ENCODE data around the gene NCOA1. TPM values are rescaled to one million over a fixed set of nuclear protein-coding genes. Genes with fewer than 3 reads are reported as not detected.

Gene NCOA1
- total and polyA plus RNA-seq, 7 experiments from 2014 or later, result 13.2 to 72.8 (median 43.0) TPM

GRCh38 chr2:24774373-24774772 is 283.3 kb downstream of the NCOA1 start:
- CTCF ChIA-PET, result interaction anchor here (1.1 to 1.2 kb wide), 2 partner anchors 53 to 691 kb away, joined by 3 read pairs; no protein-coding TSS in a partner anchor

GRCh38 chr2:24779116-24779515 is 288.1 kb downstream of the NCOA1 start:
- POLR2A ChIA-PET, result interaction anchor here (1.7 kb wide), 1 partner anchor 14 kb away, joined by 7 read pairs; the partner anchor contains the start of genes CENPO and PTRHD1
- no peak for DNase-seq

More at GRCh38 chr2:24774373-24774772, 283.3 kb downstream of the NCOA1 start:
- Histone ChIP-seq H3K27me3 (ENCODE audit: control insufficient read depth in 2 of 2, insufficient read depth in 2 of 2, low read length in 2 of 2) (no peaks in the 10 kb centered on the region), H3K27ac (ENCODE audit: low read depth, low read length) (no peak overlapping the region), H3K4me3 (ENCODE audit: low read length) (no peak overlapping the region), H3K4me1 (ENCODE audit: control insufficient read depth in 2 of 2, insufficient read depth in 2 of 2, low read length in 2 of 2) (no peaks in the 10 kb centered on the region), H3K9me3 (ENCODE audit: control insufficient read depth in 2 of 3, low read length in 3 of 3) (no peaks in the 10 kb centered on the region), H3K36me3 (ENCODE audit: control insufficient read depth in 2 of 3, insufficient read depth in 3 of 3, low read length in 3 of 3) (peaks cover 0 to 8% (median 0%) of the 10 kb centered on the region in 3 experiments)
- POLR2A ChIA-PET, result no interaction called here
- no peak overlapping the region for H3K4me3 Mint-ChIP-seq
- ATAC-seq (no peak), DNase-seq (no peak)
- H3K27me3 Mint-ChIP-seq, result peaks cover 0 to 6% (median 0%) of the 10 kb centered on the region in 5 donors
- intact Hi-C loops (cut with micrococcal nuclease), result no loop called here
- H3K36me3 Mint-ChIP-seq, result peaks cover 0 to 11% (median 7%) of the 10 kb centered on the region in 5 donors
- no peak overlapping the region for H3K27ac Mint-ChIP-seq
- H3K9me3 Mint-ChIP-seq, result no peaks in the 10 kb centered on the region
- H3K4me1 Mint-ChIP-seq, result peaks cover 0 to 3% (median 0%) of the 10 kb centered on the region in 7 donors

GRCh38 chr2:24783641-24784040 is 292.6 kb downstream of the NCOA1 start:
- Mint-ChIP-seq H3K27ac (no peak overlapping the region), H3K4me1 (peaks cover 0 to 11% (median 0%) of the 10 kb centered on the region in 7 donors), H3K36me3 (peaks cover 0 to 7% (median 6%) of the 10 kb centered on the region in 5 donors), H3K9me3 (peaks cover 0 to 4% (median 0%) of the 10 kb centered on the region in 11 donors), H3K4me3 (no peak overlapping the region), H3K27me3 (peaks cover 3 to 12% (median 9%) of the 10 kb centered on the region in 5 donors)
- H3K4me1 ChIP-seq (ENCODE audit: control insufficient read depth in 2 of 2, insufficient read depth in 2 of 2, low read length in 2 of 2), result no peaks in the 10 kb centered on the region
- no peaks in the 10 kb centered on the region for H3K36me3 ChIP-seq (ENCODE audit: control insufficient read depth in 2 of 3, insufficient read depth in 3 of 3, low read length in 3 of 3)
- no peak for DNase-seq
- POLR2A ChIA-PET, result interaction anchor here (1.3 kb wide), 1 partner anchor 9 kb away, joined by 6 read pairs; the partner anchor contains the start of genes CENPO and PTRHD1
- no peak for ATAC-seq
- CTCF ChIA-PET, result interaction anchor here (0.6 kb wide), 1 partner anchor 191 kb away, joined by 3 read pairs; no protein-coding TSS in a partner anchor
- H3K9me3 ChIP-seq (ENCODE audit: control insufficient read depth in 2 of 3, low read length in 3 of 3), result no peaks in the 10 kb centered on the region
- no peak overlapping the region for H3K4me3 ChIP-seq (ENCODE audit: low read length)
- intact Hi-C loops (cut with micrococcal nuclease), result no loop called here
- no peaks in the 10 kb centered on the region for H3K27me3 ChIP-seq (ENCODE audit: control insufficient read depth in 2 of 2, insufficient read depth in 2 of 2, low read length in 2 of 2)
- H3K27ac ChIP-seq (ENCODE audit: low read depth, low read length), result no peak overlapping the region

More at GRCh38 chr2:24779116-24779515, 288.1 kb downstream of the NCOA1 start:
- intact Hi-C loops (cut with micrococcal nuclease), result no loop called here
- Mint-ChIP-seq H3K36me3 (peaks cover 0 to 7% (median 0%) of the 10 kb centered on the region in 5 donors), H3K4me1 (no peaks in the 10 kb centered on the region), H3K27me3 (peaks cover 6 to 13% (median 11%) of the 10 kb centered on the region in 5 donors), H3K4me3 (no peak overlapping the region), H3K27ac (no peak overlapping the region), H3K9me3 (peaks cover 0 to 4% (median 0%) of the 10 kb centered on the region in 11 donors)
- Histone ChIP-seq H3K27me3 (ENCODE audit: control insufficient read depth in 2 of 2, insufficient read depth in 2 of 2, low read length in 2 of 2) (no peaks in the 10 kb centered on the region), H3K4me1 (ENCODE audit: control insufficient read depth in 2 of 2, insufficient read depth in 2 of 2, low read length in 2 of 2) (no peaks in the 10 kb centered on the region), H3K9me3 (ENCODE audit: control insufficient read depth in 2 of 3, low read length in 3 of 3) (no peaks in the 10 kb centered on the region), H3K27ac (ENCODE audit: low read depth, low read length) (no peak overlapping the region), H3K4me3 (ENCODE audit: low read length) (no peak overlapping the region), H3K36me3 (ENCODE audit: control insufficient read depth in 2 of 3, insufficient read depth in 3 of 3, low read length in 3 of 3) (no peaks in the 10 kb centered on the region)
- CTCF ChIA-PET, result no interaction called here
- no peak for ATAC-seq

GRCh38 chr2:24785671-24786321 is 294.7 kb downstream of the NCOA1 start:
- intact Hi-C loops (cut with micrococcal nuclease), result no loop called here
- ATAC-seq, result peak; percentile 73
- POLR2A ChIA-PET, result no interaction called here

GRCh38 chr2:24787532-24787931 is 296.5 kb downstream of the NCOA1 start:
- peaks cover 0 to 7% (median 4%) of the 10 kb centered on the region in 5 donors for H3K27me3 Mint-ChIP-seq
- no peak overlapping the region for H3K27ac Mint-ChIP-seq
- Histone ChIP-seq H3K9me3 (ENCODE audit: control insufficient read depth in 2 of 3, low read length in 3 of 3) (no peaks in the 10 kb centered on the region), H3K36me3 (ENCODE audit: control insufficient read depth in 2 of 3, insufficient read depth in 3 of 3, low read length in 3 of 3) (no peaks in the 10 kb centered on the region), H3K27me3 (ENCODE audit: control insufficient read depth in 2 of 2, insufficient read depth in 2 of 2, low read length in 2 of 2) (no peaks in the 10 kb centered on the region), H3K4me1 (ENCODE audit: control insufficient read depth in 2 of 2, insufficient read depth in 2 of 2, low read length in 2 of 2) (peaks cover 0 to 3% of the 10 kb centered on the region in 2 donors), H3K4me3 (ENCODE audit: low read length) (no peak overlapping the region), H3K27ac (ENCODE audit: low read depth, low read length) (no peak overlapping the region)
- DNase-seq (no peak), ATAC-seq (no peak)
- H3K9me3 Mint-ChIP-seq, result peaks cover 0 to 3% (median 0%) of the 10 kb centered on the region in 11 donors
- H3K4me3 Mint-ChIP-seq, result no peak overlapping the region
- intact Hi-C loops (cut with micrococcal nuclease), result no loop called here
- ChIA-PET POLR2A (no interaction called here), CTCF (no interaction called here)
- H3K36me3 Mint-ChIP-seq, result peaks cover 0 to 18% (median 5%) of the 10 kb centered on the region in 5 donors
- peaks cover 4 to 13% (median 4%) of the 10 kb centered on the region in 7 donors for H3K4me1 Mint-ChIP-seq

More at GRCh38 chr2:24785671-24786321, 294.7 kb downstream of the NCOA1 start:
- Histone ChIP-seq H3K27me3 (ENCODE audit: control insufficient read depth in 2 of 2, insufficient read depth in 2 of 2, low read length in 2 of 2) (no peaks in the 10 kb centered on the region), H3K36me3 (ENCODE audit: control insufficient read depth in 2 of 3, insufficient read depth in 3 of 3, low read length in 3 of 3) (no peaks in the 10 kb centered on the region), H3K9me3 (ENCODE audit: control insufficient read depth in 2 of 3, low read length in 3 of 3) (no peaks in the 10 kb centered on the region), H3K4me3 (ENCODE audit: low read length) (no peak overlapping the region), H3K4me1 (ENCODE audit: control insufficient read depth in 2 of 2, insufficient read depth in 2 of 2, low read length in 2 of 2) (no peaks in the 10 kb centered on the region), H3K27ac (ENCODE audit: low read depth, low read length) (no peak overlapping the region)
- Mint-ChIP-seq H3K4me3 (no peak overlapping the region), H3K36me3 (peaks cover 0 to 18% (median 5%) of the 10 kb centered on the region in 5 donors), H3K9me3 (peaks cover 0 to 3% (median 0%) of the 10 kb centered on the region in 11 donors), H3K27ac (no peak overlapping the region), H3K4me1 (peaks cover 0 to 11% (median 0%) of the 10 kb centered on the region in 7 donors), H3K27me3 (peaks cover 3 to 9% (median 7%) of the 10 kb centered on the region in 5 donors)
- CTCF ChIA-PET, result no interaction called here
- DNase-seq, result no peak

- Histone ChIP-seq H3K9me3 (ENCODE audit: control insufficient read depth in 2 of 3, low read length in 3 of 3) (no peaks in the 10 kb centered on the region), H3K4me1 (ENCODE audit: control insufficient read depth in 2 of 2, insufficient read depth in 2 of 2, low read length in 2 of 2) (peaks cover 2 to 6% of the 10 kb centered on the region in 2 donors), H3K27ac (ENCODE audit: low read depth, low read length) (no peak overlapping the region), H3K36me3 (ENCODE audit: control insufficient read depth in 2 of 3, insufficient read depth in 3 of 3, low read length in 3 of 3) (peaks cover 0 to 5% (median 0%) of the 10 kb centered on the region in 3 experiments), H3K27me3 (ENCODE audit: control insufficient read depth in 2 of 2, insufficient read depth in 2 of 2, low read length in 2 of 2) (no peaks in the 10 kb centered on the region), H3K4me3 (ENCODE audit: low read length) (no peak overlapping the region)
- H3K27me3 Mint-ChIP-seq, result peaks cover 0 to 3% (median 0%) of the 10 kb centered on the region in 5 donors
- H3K4me3 Mint-ChIP-seq, result no peak overlapping the region
- H3K36me3 Mint-ChIP-seq, result peaks cover 0 to 18% (median 5%) of the 10 kb centered on the region in 5 donors
- DNase-seq, result no peak
- intact Hi-C loops (cut with micrococcal nuclease), result no loop called here
- H3K9me3 Mint-ChIP-seq, result peaks cover 0 to 5% (median 0%) of the 10 kb centered on the region in 11 donors
- ChIA-PET POLR2A (no interaction called here), CTCF (no interaction called here)
- H3K4me1 Mint-ChIP-seq, result peaks cover 5 to 14% (median 14%) of the 10 kb centered on the region in 7 donors
- ATAC-seq, result no peak
- H3K27ac Mint-ChIP-seq, result no peak overlapping the region
These were observed 297.8 kb downstream of the NCOA1 start for GRCh38 chr2:24788816-24789215.

Measured in naive thymus-derived CD4-positive, alpha-beta T cell (primary cell).